Spleen (tissue), 11 donors: Measurements from ENCODE around the gene MAJIN. TPM values are rescaled to one million over a fixed set of nuclear protein-coding genes. Genes with fewer than 3 reads are reported as not detected.
A peak's percentile ranks its signal among the peaks of the same experiment; 100 is the strongest.

Experiments used
- DNase-seq: peaks from one replicate; pipeline ENCODE4 v3.0.0-alpha.2; 2020
- H3K27ac ChIP-seq, 8 donors: fragments of 200-600 bp; sonication (generic) in 7 of 8; 1 replicate in 4 of 8; 2 replicates in 4 of 8; pipeline versions ENCODE4 v1.5.0 to v1.8.0; 2016 to 2021; ENCODE audit warnings: inconsistent platforms in 4 of 8, mild to moderate bottlenecking in 4 of 8, moderate library complexity in 1 of 8
- H3K27me3 ChIP-seq, 7 donors: fragments of 200-600 bp; sonication (generic) in 6 of 7; replicated peaks in 1 of 7; 1 replicate in 4 of 7; 2 replicates in 3 of 7; pipeline versions ENCODE4 v1.5.0 to v1.8.0; 2016 to 2021; ENCODE audit warnings: inconsistent platforms in 3 of 7, mild to moderate bottlenecking in 1 of 7
- H3K36me3 ChIP-seq, 6 donors: fragments of 200-600 bp; sonication (generic) in 5 of 6; 1 replicate in 4 of 6; 2 replicates in 2 of 6; pipeline versions ENCODE4 v1.5.0 to v1.8.0; 2016 to 2021; ENCODE audit warnings: inconsistent platforms in 2 of 6
- H3K4me1 ChIP-seq, 6 donors: fragments of 200-600 bp; sonication (generic) in 5 of 6; 1 replicate in 3 of 6; 2 replicates in 3 of 6; pipeline versions ENCODE4 v1.5.0 to v1.8.0; 2016 to 2021; ENCODE audit warnings: inconsistent platforms in 3 of 6
- H3K4me3 ChIP-seq, 8 donors: fragments of 200-600 bp; sonication (generic) in 7 of 8; 1 replicate in 4 of 8; 2 replicates in 4 of 8; pipeline versions ENCODE4 v1.5.0 to v1.8.0; 2016 to 2021; ENCODE audit warnings: inconsistent platforms in 4 of 8, mild to moderate bottlenecking in 4 of 8, moderate library complexity in 2 of 8
- H3K9me3 ChIP-seq, 8 donors: fragments of 200-600 bp; sonication (generic) in 7 of 8; 1 replicate in 4 of 8; 2 replicates in 4 of 8; pipeline versions ENCODE4 v1.5.0 to v1.8.0; 2016 to 2021; ENCODE audit warnings: inconsistent platforms in 4 of 8
- POLR2A ChIP-seq, 3 donors: fragments of 450-650 bp; IDR thresholded peaks; one replicate each; pipeline ENCODE4 v1.5.1; 2017; ENCODE audit warnings: antibody characterized with exemption in 3 of 3, mild to moderate bottlenecking in 1 of 3
- POLR2AphosphoS5 ChIP-seq, 3 donors: sonication (generic); formaldehyde crosslinking; IDR thresholded peaks; one replicate each; pipeline ENCODE4 v1.5.1; 2017; ENCODE audit warnings: antibody characterized with exemption in 3 of 3
- WGBS, 5 donors: extraction: QIAGEN DNeasy Blood & Tissue Kit in 3 of 5; methylation state at CpG; one replicate each; pipeline versions ENCODE4 v1.1.5 to v1.1.7; 2013 to 2018; 5-methylcytosine and 5-hydroxymethylcytosine counted together
- intact Hi-C: fragments of 100-400 bp; cut with DNase I; formaldehyde crosslinking; loops from one replicate; pipeline ENCODE4 v1.15.0; 2023; ENCODE audit warnings: low total_unique reads
- polyA plus RNA-seq, 3 donors: library from polyadenylated mRNA; stranded (reverse); fragments of 200-250 nt; gene quantifications; one replicate each; pipeline ENCODE4 v1.2.1, GENCODE V29; 2013
- total RNA-seq, 7 donors: library from RNA; depleted of rRNA in 3 of 7; stranded (reverse); fragments of >200 nt in 3 of 7; fragmentation: NEBNext Ultra II Directional in 4 of 7; extraction: Animal tissue kit (Norgen Biotek cat#: 25700) in 4 of 7; gene quantifications; one replicate each; pipeline versions ENCODE4 v1.1.0 to v1.2.1, GENCODE V29; 2016 to 2021
- TF ChIP-seq, protein P1 (sequence below), 11 experiments: fragments of 200-600 bp in 7 of 11; fragments of 450-650 bp in 4 of 11; sonication (generic) in 4 of 11; IDR thresholded peaks in 8 of 11; conservative IDR thresholded peaks in 3 of 11; 1 replicate in 7 of 11; 2 replicates in 4 of 11; pipeline versions ENCODE4 v1.4.0 to v1.8.0; 2016 to 2021; ENCODE audit warnings: antibody characterized with exemption in 11 of 11, inconsistent platforms in 4 of 11, mild to moderate bottlenecking in 1 of 11
- donor health status: healthy with polysubstance abuse.
- donor health status: DM: no; HTN: no; CAD: no; lungs with moderate emphysema.
- donor health status: DM: no; HTN: no; CAD: no.
- donor health status: Bipolar disorder and iron deficiency.
- donor health status: healthy.
- donor health status: DM: no; HTN: no; CAD: no.
- donor health status: DM: yes; HTN: yes; CAD: no.

MAJIN gene
- total and polyA plus RNA-seq, 10 donors, result 0.40 to 2.6 (median 0.87) TPM; not detected in 3

DNA sequence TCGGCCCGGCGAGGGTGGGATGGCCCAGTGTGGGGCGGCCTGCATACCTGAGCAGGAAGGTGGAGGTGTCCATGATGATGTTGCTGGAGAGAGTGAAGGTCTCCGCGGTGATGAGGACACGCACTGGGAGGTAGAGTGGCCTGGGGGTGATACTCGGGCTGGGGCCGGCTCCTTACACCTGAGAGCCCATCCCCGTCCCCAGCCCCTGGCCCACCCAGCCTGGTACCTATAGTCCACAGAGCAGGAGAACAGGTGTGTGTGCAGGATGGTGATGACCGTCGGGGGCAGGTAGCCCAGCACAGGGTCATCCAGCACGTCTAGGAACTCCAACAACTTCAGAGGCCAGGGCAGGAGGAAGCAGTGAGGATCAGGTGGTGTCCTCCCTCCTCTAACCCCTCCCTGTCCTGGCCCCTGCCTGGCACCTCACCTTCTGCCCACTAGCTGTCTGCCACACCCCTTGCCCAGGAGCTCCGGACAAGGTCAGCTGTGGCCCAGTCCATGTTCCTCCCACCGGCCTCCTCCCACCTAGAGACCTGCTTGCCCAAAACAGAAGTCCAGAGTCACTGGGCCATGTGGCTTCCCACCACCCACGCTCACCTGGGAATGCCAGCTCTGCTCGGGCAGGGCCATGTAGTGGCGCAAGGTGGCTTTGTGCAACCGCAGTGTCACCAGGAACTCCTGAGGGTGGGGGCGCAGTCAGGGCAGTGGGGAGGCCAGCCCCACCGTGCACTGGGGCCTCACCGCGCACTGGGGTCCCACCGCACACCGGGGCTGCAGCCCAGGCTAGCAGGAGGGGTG lies 66.2 kb downstream of the MAJIN start:
- intact Hi-C loops, result no loop called here
- H3K9me3 ChIP-seq, result no peaks in the 10 kb centered on the region
- no peaks in the 10 kb centered on the region for H3K4me1 ChIP-seq
- peaks cover 6 to 100% (median 97%) of the 10 kb centered on the region in 6 donors for H3K36me3 ChIP-seq
- H3K27me3 ChIP-seq, result no peaks in the 10 kb centered on the region
- no peak overlapping the region for H3K4me3 ChIP-seq
- no peak for TF ChIP-seq POLR2AphosphoS5 (IDR thresholded peaks at IDR 0.05)
- TF ChIP-seq, protein P1, sequence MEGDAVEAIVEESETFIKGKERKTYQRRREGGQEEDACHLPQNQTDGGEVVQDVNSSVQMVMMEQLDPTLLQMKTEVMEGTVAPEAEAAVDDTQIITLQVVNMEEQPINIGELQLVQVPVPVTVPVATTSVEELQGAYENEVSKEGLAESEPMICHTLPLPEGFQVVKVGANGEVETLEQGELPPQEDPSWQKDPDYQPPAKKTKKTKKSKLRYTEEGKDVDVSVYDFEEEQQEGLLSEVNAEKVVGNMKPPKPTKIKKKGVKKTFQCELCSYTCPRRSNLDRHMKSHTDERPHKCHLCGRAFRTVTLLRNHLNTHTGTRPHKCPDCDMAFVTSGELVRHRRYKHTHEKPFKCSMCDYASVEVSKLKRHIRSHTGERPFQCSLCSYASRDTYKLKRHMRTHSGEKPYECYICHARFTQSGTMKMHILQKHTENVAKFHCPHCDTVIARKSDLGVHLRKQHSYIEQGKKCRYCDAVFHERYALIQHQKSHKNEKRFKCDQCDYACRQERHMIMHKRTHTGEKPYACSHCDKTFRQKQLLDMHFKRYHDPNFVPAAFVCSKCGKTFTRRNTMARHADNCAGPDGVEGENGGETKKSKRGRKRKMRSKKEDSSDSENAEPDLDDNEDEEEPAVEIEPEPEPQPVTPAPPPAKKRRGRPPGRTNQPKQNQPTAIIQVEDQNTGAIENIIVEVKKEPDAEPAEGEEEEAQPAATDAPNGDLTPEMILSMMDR (IDR thresholded peaks at IDR 0.05 in 8 of 11, conservative IDR thresholded peaks at IDR 0.05 in 3 of 11), result no peak
- TF ChIP-seq POLR2A (IDR thresholded peaks at IDR 0.05), result no peak
- 93 to 98% (median 94%) methylated on average over 21 to 25 of the region's 25 CpGs for WGBS, 5 donors
- DNase-seq, result peak; percentile 68
- H3K27ac ChIP-seq, result no peak overlapping the region

DNA sequence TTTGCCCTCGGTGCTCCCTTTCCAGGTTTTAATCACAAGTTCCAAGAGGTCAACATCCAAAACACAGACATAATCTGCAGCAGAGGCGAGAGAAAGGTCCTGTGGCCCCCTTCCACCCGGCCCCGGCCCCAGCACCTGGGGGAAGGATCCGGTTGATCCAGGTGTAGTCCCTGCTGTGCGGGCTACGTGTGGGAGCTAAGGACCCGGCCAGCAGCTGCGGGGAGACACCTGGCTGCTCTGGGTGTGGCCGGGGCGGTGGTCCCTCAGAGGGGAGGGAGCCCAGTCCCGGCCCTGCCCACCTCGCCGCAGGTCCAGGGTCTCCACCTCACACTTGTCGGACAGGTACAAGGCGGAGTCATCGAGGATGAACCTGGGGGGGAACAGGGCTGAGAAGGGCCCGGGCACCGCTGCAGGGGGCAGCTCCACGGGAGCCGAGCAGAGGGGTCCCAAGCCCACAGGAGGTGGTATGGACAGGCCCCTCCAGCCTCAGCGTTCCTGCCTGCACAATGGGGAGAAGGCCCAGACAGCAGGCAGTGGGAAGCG lies 68.5 kb downstream of the MAJIN start:
- no peaks in the 10 kb centered on the region for H3K9me3 ChIP-seq
- 94 to 98% (median 97%) methylated on average over 13 to 23 of the region's 23 CpGs for WGBS, 5 donors
- no peak overlapping the region for H3K4me3 ChIP-seq
- TF ChIP-seq POLR2A (IDR thresholded peaks at IDR 0.05), result no peak
- H3K27ac ChIP-seq, result no peak overlapping the region
- intact Hi-C loops, result no loop called here
- H3K27me3 ChIP-seq, result no peaks in the 10 kb centered on the region
- H3K36me3 ChIP-seq, result peaks cover 4 to 100% (median 95%) of the 10 kb centered on the region in 6 donors
- peaks cover 0 to 3% (median 0%) of the 10 kb centered on the region in 6 donors for H3K4me1 ChIP-seq
- peak; percentile 64 for DNase-seq

DNA sequence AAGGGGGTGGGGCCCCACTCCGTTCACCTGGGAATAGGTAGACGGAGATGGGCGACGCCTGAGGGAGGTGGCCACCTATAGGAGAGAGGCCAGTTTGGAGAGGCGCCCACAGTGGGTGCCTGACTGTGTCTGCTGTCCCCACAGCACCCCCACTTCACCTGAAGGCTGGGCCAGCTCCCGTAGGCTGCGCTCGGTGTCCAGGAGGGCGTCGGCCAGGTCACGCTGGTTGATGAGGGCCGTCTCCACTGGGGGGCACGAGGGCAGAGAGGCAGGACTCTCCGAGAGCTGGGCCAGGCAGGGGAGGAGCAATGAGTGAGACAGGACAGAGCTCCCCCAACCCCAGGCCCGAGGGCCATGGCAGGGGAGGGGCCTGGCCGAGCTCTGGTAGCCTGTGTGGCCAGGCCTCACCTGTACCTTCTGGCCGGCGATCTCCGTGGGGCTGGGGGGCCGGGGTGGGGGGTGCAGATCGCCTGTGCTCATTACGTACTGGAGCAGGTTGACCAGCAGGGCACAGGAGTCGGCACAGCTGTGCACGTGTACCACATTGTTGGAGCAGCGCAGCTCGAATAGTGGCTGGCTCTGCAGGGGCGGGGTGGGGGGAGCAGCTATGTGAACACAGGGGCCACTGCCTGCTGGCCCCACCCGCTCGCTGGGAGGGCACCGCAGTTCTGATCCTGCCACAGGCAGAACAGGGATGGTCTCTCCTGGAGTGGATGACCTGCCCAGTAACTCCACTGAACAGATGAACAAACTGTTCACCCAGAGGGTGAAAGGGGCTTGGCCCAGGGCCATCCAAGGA lies 69.6 kb downstream of the MAJIN start:
- intact Hi-C loops, result no loop called here
- H3K27me3 ChIP-seq, result no peaks in the 10 kb centered on the region
- H3K4me3 ChIP-seq, result no peak overlapping the region
- no peak for DNase-seq
- WGBS, 5 donors, result 90 to 97% (median 94%) methylated on average over 11 to 30 of the region's 30 CpGs
- H3K36me3 ChIP-seq, result peaks cover 4 to 100% (median 95%) of the 10 kb centered on the region in 6 donors
- TF ChIP-seq POLR2AphosphoS5 (IDR thresholded peaks at IDR 0.05), result peak in 1 of 3 donors; percentile 41
- TF ChIP-seq, protein P1 (IDR thresholded peaks at IDR 0.05 in 8 of 11, conservative IDR thresholded peaks at IDR 0.05 in 3 of 11), result no peak
- H3K27ac ChIP-seq, result no peak overlapping the region
- peaks cover 0 to 3% (median 0%) of the 10 kb centered on the region in 6 donors for H3K4me1 ChIP-seq
- no peaks in the 10 kb centered on the region for H3K9me3 ChIP-seq

DNA sequence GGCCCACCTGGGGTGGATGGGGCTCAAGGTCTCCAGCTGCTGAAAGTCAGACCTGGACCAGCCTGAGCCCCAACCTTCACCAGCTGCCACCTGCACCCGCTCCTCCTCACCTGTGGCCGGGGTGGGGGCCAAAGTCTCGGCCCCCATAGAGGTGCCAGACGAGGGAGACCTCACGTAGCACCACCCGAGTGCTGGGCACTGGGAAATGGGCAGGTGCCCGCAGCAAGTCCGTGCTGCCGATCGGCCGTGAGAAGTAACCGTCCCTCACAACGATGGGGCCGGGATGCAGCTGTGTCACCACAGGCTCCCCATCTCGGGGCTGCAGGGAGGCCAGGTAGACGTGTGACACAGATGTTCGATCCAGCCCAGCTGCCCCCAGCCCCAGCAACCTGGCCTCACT lies 71.1 kb downstream of the MAJIN start:
- intact Hi-C loops, result no loop called here
- 93 to 97% (median 95%) methylated on average over 17 of the region's 17 CpGs for WGBS, 5 donors
- H3K4me1 ChIP-seq, result peaks cover 0 to 3% (median 0%) of the 10 kb centered on the region in 6 donors
- peak overlapping the region in 1 of 8 donors; percentile 13 for H3K27ac ChIP-seq
- H3K9me3 ChIP-seq, result no peaks in the 10 kb centered on the region
- H3K4me3 ChIP-seq, result no peak overlapping the region
- DNase-seq, result no peak
- TF ChIP-seq POLR2A (IDR thresholded peaks at IDR 0.05) (no peak), POLR2AphosphoS5 (IDR thresholded peaks at IDR 0.05) (no peak)
- TF ChIP-seq, protein P1 (IDR thresholded peaks at IDR 0.05 in 8 of 11, conservative IDR thresholded peaks at IDR 0.05 in 3 of 11), result no peak
- H3K36me3 ChIP-seq, result peaks cover 4 to 100% (median 90%) of the 10 kb centered on the region in 6 donors
- no peaks in the 10 kb centered on the region for H3K27me3 ChIP-seq
